ENCODE results near the gene AHSP. TPM values are rescaled to one million over a fixed set of nuclear protein-coding genes. Genes with fewer than 3 reads are reported as not detected.
"Not testable (repeated sequence)": the region's sequence is repeated elsewhere in the genome, so short reads cannot be mapped to it uniquely, and the experiment has no call there.

Gene AHSP, protein sequence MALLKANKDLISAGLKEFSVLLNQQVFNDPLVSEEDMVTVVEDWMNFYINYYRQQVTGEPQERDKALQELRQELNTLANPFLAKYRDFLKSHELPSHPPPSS
- not detected in 2 replicates for total RNA-seq (2012; rRNA removed)

DNA sequence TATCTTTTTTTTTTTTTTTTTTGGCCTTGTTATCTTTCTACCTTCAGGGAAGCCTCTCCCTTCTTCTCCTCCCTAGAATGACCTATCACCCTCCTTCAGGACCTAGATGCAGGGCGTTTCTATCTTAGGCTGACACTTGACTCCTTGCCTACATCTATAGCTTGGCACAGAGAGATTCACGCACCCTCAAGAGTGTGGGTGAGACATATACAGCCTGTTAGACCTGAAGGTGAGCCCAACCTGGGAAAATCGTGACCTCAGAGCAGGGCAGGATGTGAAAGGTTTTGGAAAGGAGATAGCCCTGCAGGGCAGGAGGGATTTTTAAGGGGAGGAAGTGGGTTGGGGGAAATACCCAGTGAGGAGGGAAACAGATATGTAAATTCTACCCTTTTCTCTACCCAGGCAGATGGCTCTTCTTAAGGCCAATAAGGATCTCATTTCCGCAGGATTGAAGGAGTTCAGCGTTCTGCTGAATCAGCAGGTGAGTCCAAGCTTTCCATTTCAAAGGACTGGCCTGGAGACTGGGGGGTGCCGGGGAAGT lies at the start of gene AHSP:
AHSP (plus strand) TSS at position 167 of the 541 bp plus-strand sequence; CDS start at position 407, 240 bp downstream.
- no peak within 1 kb of the TSS for H3K9ac ChIP-seq (ENCODE audit: low read depth, low read length)

DNA sequence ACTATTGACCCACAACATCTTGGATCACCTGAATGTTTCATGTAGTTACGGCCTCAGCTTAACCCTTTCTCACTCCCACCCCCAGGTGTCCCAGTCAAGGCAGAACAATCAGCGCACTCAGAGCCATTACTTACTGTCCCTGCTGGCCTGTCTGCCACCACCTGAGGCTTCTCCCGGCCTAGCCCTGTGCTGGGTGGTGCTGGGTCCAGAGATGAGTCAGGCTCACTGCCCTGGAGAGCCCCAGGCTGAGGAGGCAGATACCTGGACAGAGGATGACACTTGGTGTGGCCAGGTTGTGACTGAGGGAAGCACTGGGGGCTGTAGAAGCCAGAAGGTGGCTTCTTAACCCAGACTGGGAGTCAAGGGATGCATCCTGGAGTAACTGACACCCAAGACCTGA lies 48.7 kb upstream of the AHSP start:
- Histone ChIP-seq H3K4me3 (ENCODE audit: low read length) (no peak overlapping the region), H3K9ac (ENCODE audit: low read depth, low read length) (no peak overlapping the region), H3K36me3 (ENCODE audit: insufficient read depth, low read length) (peaks cover 43% of the 10 kb centered on the region), H3K9me3 (replicated peaks; ENCODE audit: low read length) (no peaks in the 10 kb centered on the region), H3K4me1 (ENCODE audit: control insufficient read depth, insufficient read depth, low read length) (no peaks in the 10 kb centered on the region), H3K27me3 (ENCODE audit: control insufficient read depth, insufficient read depth, low read length) (no peaks in the 10 kb centered on the region), H3K4me2 (ENCODE audit: low read length) (no peak overlapping the region)

More for the DNA sequence above, at the start of gene AHSP:
- Histone ChIP-seq H3K4me2 (ENCODE audit: low read length) (no peak within 1 kb of the TSS), H3K4me3 (ENCODE audit: low read length) (no peak within 1 kb of the TSS), H3K9me3 (replicated peaks; ENCODE audit: low read length) (no peaks in the 10 kb centered on the region), H3K4me1 (ENCODE audit: control insufficient read depth, insufficient read depth, low read length) (no peaks in the 10 kb centered on the region), H3K27me3 (ENCODE audit: control insufficient read depth, insufficient read depth, low read length) (peaks cover 28% of the 10 kb centered on the region), H3K36me3 (ENCODE audit: insufficient read depth, low read length) (no peaks in the 10 kb centered on the region)

DNA sequence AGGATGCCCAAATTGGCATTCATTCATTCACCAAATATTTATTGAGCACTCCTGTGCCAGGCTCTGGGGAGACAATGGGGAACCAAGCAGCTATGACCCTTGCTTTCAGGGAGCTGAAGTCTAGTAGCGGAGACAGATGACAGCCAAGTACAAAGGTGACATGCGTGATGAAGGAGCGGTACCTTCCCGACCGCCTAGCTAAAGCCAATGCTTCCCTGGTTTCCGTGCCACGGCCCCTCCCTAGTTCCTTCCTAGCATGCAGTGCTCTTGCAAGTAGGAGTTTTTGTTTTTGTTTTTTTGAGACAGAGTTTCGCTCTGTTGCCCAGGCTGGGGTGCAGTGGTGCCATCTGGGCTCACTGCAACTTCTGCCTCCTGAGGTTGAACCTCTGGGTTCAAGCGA lies 47.9 kb upstream of the AHSP start:
- Histone ChIP-seq H3K4me3 (ENCODE audit: low read length) (no peak overlapping the region), H3K9me3 (replicated peaks; ENCODE audit: low read length) (no peaks in the 10 kb centered on the region), H3K36me3 (ENCODE audit: insufficient read depth, low read length) (peaks cover 35% of the 10 kb centered on the region), H3K9ac (ENCODE audit: low read depth, low read length) (no peak overlapping the region), H3K4me2 (ENCODE audit: low read length) (no peak overlapping the region), H3K27me3 (ENCODE audit: control insufficient read depth, insufficient read depth, low read length) (no peaks in the 10 kb centered on the region), H3K4me1 (ENCODE audit: control insufficient read depth, insufficient read depth, low read length) (no peaks in the 10 kb centered on the region)

DNA sequence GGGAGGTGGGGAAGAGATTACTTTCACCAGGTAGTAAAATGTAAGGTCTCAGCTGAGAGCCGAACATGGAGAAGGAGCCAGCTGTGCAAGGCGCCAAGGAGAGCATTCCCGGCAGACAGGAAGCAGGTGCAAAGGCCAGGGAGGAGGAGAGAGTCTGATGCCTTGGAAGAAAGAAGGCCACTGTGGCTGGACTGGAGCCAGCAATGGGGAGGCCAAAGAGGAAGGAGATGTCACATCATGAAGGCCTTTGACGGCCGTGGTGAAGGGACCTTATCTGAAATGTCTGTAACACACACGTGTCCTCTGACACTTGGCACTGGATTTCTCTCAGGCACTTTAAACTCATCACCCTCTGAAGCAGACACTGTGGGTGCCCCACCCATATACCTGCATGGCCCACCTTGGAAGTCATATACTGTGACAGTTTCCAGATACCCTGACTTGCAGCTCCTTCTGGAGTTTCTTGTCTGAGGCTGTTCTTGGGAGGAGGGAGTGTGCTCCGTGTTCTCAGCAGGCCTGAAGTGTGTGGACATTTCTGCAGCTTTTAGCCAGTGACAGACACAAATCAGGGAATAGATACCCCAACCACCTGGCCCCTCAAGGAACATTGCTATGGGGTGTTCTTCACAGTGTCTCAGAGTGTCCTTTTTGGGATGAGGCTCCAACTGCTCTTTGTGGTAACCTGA lies 46.7 kb upstream of the AHSP start:
- no peak overlapping the region for H3K4me3 ChIP-seq (ENCODE audit: low read length)
- H3K9me3 ChIP-seq (replicated peaks; ENCODE audit: low read length), result no peaks in the 10 kb centered on the region
- H3K4me1 ChIP-seq (ENCODE audit: control insufficient read depth, insufficient read depth, low read length), result no peaks in the 10 kb centered on the region
- no peak overlapping the region for H3K4me2 ChIP-seq (ENCODE audit: low read length)
- H3K27me3 ChIP-seq (ENCODE audit: control insufficient read depth, insufficient read depth, low read length), result peaks cover 10% of the 10 kb centered on the region
- H3K36me3 ChIP-seq (ENCODE audit: insufficient read depth, low read length), result peaks cover 25% of the 10 kb centered on the region
- no peak overlapping the region for H3K9ac ChIP-seq (ENCODE audit: low read depth, low read length)

DNA sequence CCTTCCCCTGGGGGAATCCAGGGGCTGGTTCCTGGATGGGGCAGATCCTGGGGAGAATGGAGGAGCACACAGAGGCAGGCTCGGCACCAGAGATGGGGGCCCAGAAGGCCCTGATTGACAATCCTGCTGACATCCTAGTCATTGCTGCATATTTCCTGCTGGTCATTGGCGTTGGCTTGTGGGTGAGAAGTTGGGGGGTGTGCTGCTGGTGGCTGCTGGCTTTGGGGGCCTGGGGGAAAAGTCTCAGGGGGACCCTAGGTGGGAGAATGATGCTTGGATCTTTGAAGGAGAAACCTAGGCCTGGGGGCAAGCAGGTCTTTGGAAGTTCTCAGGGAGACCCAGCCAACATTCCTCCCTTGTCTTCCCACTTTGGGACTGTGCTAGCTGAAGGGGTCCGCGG lies 44.6 kb upstream of the AHSP start, which contains the start of gene SLC5A2:
SLC5A2 (plus strand) TSS at position 43 of the 400 bp plus-strand sequence; CDS start at position 57, 14 bp downstream.
- Histone ChIP-seq H3K36me3 (ENCODE audit: insufficient read depth, low read length) (peaks cover 7% of the 10 kb centered on the region), H3K4me1 (ENCODE audit: control insufficient read depth, insufficient read depth, low read length) (peaks cover 10% of the 10 kb centered on the region), H3K4me2 (ENCODE audit: low read length) (no peak within 1 kb of the TSS), H3K9ac (ENCODE audit: low read depth, low read length) (no peak within 1 kb of the TSS), H3K9me3 (replicated peaks; ENCODE audit: low read length) (no peaks in the 10 kb centered on the region), H3K4me3 (ENCODE audit: low read length) (no peak within 1 kb of the TSS), H3K27me3 (ENCODE audit: control insufficient read depth, insufficient read depth, low read length) (peaks cover 29% of the 10 kb centered on the region)

DNA sequence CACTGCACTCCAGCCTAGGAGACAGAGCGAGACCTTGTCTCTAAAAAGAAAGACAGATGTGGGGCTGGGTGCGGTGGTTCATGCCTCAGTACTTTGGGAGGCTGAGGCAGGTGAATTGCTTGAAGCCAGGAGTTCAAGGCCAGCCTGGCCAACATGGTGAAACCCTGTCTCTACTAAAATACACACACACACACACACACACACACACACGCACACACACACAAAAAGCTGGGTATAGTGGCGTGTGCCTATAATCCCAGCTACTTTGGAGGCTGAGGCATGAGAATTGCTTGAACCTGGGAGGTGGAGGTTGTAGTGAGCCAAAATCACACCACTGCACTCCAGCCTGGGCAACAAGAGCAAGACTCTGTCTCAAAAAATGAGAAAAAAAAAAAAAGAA lies 43.7 kb upstream of the AHSP start:
- H3K4me2 ChIP-seq (ENCODE audit: low read length); H3K4me3 ChIP-seq (ENCODE audit: low read length); H3K9ac ChIP-seq (ENCODE audit: low read depth, low read length); H3K36me3 ChIP-seq (ENCODE audit: insufficient read depth, low read length); H3K9me3 ChIP-seq (replicated peaks; ENCODE audit: low read length): not testable (repeated sequence)
- Histone ChIP-seq H3K4me1 (ENCODE audit: control insufficient read depth, insufficient read depth, low read length) (peaks cover 18% of the 10 kb centered on the region), H3K27me3 (ENCODE audit: control insufficient read depth, insufficient read depth, low read length) (peaks cover 39% of the 10 kb centered on the region)

DNA sequence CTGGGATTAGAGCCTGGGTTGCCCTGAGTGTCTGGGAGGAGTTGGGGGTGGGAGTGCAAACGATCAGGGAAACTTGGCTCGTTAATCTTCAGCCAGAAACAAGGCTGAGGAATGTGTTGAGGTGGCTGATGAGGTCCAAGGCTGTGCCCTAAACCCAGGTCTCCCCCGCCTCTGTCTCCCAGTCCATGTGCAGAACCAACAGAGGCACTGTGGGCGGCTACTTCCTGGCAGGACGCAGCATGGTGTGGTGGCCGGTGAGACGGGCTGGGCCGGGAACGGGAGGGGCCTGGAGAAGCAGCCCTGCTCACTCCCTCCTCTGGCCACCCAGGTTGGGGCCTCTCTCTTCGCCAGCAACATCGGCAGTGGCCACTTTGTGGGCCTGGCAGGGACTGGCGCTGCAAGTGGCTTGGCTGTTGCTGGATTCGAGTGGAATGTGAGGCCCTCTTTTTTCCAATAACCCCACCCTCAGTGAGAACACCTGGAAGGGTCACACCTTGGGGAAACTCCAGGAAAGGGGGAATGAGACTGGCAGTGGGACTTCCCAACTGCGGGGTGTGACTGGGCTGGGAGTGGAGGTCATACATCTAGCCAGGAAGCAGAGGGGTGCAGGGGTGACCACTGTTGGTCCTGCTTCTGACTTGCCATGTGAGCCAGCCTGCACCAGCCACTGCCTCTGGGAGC lies 43.1 kb upstream of the AHSP start:
- Histone ChIP-seq H3K4me2 (ENCODE audit: low read length) (no peak overlapping the region), H3K9me3 (replicated peaks; ENCODE audit: low read length) (no peaks in the 10 kb centered on the region), H3K27me3 (ENCODE audit: control insufficient read depth, insufficient read depth, low read length) (peaks cover 41% of the 10 kb centered on the region), H3K4me3 (ENCODE audit: low read length) (no peak overlapping the region), H3K9ac (ENCODE audit: low read depth, low read length) (no peak overlapping the region), H3K36me3 (ENCODE audit: insufficient read depth, low read length) (no peaks in the 10 kb centered on the region), H3K4me1 (ENCODE audit: control insufficient read depth, insufficient read depth, low read length) (peaks cover 18% of the 10 kb centered on the region)

DNA sequence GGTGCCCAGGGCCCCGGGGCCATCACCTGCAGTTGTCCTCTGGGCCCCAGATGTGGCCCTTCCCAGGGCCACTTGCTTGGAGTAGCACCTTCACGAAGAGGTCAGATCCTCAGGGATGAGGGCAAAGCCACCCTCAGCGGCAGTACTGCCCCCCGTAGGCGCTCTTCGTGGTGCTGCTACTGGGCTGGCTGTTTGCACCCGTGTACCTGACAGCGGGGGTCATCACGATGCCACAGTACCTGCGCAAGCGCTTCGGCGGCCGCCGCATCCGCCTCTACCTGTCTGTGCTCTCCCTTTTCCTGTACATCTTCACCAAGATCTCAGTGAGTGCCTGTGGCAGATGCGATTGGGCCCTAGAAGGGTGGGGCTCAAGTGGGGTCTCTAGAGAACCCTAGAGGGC lies 42.1 kb upstream of the AHSP start:
- H3K4me3 ChIP-seq (ENCODE audit: low read length), result no peak overlapping the region
- no peaks in the 10 kb centered on the region for H3K9me3 ChIP-seq (replicated peaks; ENCODE audit: low read length)
- H3K4me1 ChIP-seq (ENCODE audit: control insufficient read depth, insufficient read depth, low read length), result peaks cover 18% of the 10 kb centered on the region
- no peak overlapping the region for H3K9ac ChIP-seq (ENCODE audit: low read depth, low read length)
- peaks cover 41% of the 10 kb centered on the region for H3K27me3 ChIP-seq (ENCODE audit: control insufficient read depth, insufficient read depth, low read length)
- H3K36me3 ChIP-seq (ENCODE audit: insufficient read depth, low read length), result no peaks in the 10 kb centered on the region
- H3K4me2 ChIP-seq (ENCODE audit: low read length), result no peak overlapping the region

DNA sequence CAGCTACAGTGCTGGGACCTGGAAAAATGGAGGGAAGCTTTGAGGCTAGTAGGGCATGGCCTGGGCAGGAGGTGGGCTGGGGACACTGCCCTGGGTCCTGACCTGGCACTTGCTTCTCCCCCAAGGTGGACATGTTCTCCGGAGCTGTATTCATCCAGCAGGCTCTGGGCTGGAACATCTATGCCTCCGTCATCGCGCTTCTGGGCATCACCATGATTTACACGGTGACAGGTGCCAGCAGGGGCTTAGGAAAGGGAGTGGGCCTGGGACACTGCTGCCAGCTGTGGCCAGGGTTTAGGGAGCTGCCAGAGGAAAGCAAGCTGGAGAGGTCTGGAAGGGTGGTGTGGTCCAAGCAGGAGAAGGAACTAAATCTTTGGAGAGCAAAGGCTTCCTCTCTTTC lies 41.7 kb upstream of the AHSP start:
- no peaks in the 10 kb centered on the region for H3K9me3 ChIP-seq (replicated peaks; ENCODE audit: low read length)
- no peak overlapping the region for H3K9ac ChIP-seq (ENCODE audit: low read depth, low read length)

DNA sequence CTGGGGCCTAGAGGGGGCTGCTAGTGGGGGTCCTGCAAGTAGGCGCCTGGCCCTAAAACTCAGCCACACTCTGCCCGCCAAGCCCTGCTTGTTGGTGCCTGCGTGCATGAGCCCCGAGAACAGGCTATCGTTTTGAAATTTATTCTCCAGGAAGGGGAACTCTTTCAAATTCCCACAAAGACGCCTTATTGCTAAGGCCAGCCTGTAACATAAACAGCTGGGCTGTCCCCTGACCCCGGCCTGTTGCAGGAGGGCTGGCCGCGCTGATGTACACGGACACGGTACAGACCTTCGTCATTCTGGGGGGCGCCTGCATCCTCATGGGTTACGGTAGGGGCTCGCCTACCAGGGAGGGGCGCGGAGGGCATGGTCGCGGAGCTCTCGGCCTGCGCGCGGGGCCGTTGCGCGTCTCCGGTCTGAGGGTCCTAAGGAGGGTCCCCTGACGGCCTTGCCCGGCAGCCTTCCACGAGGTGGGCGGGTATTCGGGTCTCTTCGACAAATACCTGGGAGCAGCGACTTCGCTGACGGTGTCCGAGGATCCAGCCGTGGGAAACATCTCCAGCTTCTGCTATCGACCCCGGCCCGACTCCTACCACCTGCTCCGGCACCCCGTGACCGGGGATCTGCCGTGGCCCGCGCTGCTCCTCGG lies 40.5 kb upstream of the AHSP start:
- Histone ChIP-seq H3K4me1 (ENCODE audit: control insufficient read depth, insufficient read depth, low read length) (peaks cover 18% of the 10 kb centered on the region), H3K27me3 (ENCODE audit: control insufficient read depth, insufficient read depth, low read length) (peaks cover 41% of the 10 kb centered on the region), H3K9ac (ENCODE audit: low read depth, low read length) (peak overlapping the region; percentile 50), H3K4me3 (ENCODE audit: low read length) (peak overlapping the region; percentile 68), H3K36me3 (ENCODE audit: insufficient read depth, low read length) (peaks cover 7% of the 10 kb centered on the region), H3K9me3 (replicated peaks; ENCODE audit: low read length) (no peaks in the 10 kb centered on the region), H3K4me2 (ENCODE audit: low read length) (peak overlapping the region; percentile 95)

More for the DNA sequence above, 41.7 kb upstream of the AHSP start:
- Histone ChIP-seq H3K4me1 (ENCODE audit: control insufficient read depth, insufficient read depth, low read length) (peaks cover 18% of the 10 kb centered on the region), H3K27me3 (ENCODE audit: control insufficient read depth, insufficient read depth, low read length) (peaks cover 41% of the 10 kb centered on the region), H3K4me2 (ENCODE audit: low read length) (no peak overlapping the region), H3K36me3 (ENCODE audit: insufficient read depth, low read length) (no peaks in the 10 kb centered on the region), H3K4me3 (ENCODE audit: low read length) (no peak overlapping the region)

All from skeletal muscle satellite cell (primary cell).